ENCODE results near the gene RGPD6.
"Not testable (repeated sequence)": the region's sequence is repeated elsewhere in the genome, so short reads cannot be mapped to it uniquely, and the experiment has no call there.

The RGPD6 gene

GRCh38 chr2:110576763-110577416 lies at the start of gene RGPD6:
Gene RGPD6, minus strand, starts transcription at chr2:110577222. Its CDS starts 198 bp downstream, at chr2:110577024.
- DNase-seq; intact Hi-C loops (cut with DNase I): not testable (repeated sequence)

DNA sequence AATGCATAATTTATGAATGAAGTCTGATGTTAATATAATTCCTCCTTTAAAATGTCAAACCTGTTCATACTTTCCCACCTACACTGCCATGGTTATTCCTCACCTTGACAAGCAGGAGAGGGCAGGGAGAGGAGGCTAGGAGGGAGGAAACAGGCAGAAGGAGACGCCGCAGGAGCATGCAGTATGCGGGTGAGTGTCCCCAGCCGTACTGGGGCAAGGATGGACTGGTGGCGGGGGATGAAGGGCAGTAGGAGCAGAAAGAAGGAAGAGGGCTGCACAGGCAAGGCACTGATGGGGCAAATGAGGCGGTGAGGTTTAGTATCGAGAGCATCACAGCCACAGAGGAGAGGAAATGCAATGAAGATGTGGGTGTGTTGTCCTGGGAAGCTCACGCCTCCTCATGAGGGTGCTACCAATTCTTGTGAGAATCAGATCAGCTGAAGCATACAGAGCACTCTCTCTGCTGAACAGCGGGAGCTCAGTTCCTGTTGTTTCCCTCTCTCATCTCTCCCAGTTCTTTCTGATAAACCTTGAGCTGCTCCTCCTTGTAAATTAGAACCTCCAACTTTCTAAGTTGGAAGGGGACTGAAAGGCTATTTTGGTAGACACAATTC lies 42.4 kb upstream of the RGPD6 start:
- intact Hi-C loops (cut with DNase I): not testable (repeated sequence)
- DNase-seq: peak in 6 of 42 donors; percentile 3 to 35 (median 10)

- intact Hi-C loops (cut with DNase I); DNase-seq: not testable (repeated sequence)
Measured at GRCh38 chr2:110613927-110614326, 36.9 kb upstream of the RGPD6 start.

- intact Hi-C loops (cut with DNase I): not testable (repeated sequence)
- DNase-seq: peak in 9 of 42 donors; percentile 0 to 35 (median 17)
Measured at GRCh38 chr2:110610613-110611250, 33.7 kb upstream of the RGPD6 start.

DNA sequence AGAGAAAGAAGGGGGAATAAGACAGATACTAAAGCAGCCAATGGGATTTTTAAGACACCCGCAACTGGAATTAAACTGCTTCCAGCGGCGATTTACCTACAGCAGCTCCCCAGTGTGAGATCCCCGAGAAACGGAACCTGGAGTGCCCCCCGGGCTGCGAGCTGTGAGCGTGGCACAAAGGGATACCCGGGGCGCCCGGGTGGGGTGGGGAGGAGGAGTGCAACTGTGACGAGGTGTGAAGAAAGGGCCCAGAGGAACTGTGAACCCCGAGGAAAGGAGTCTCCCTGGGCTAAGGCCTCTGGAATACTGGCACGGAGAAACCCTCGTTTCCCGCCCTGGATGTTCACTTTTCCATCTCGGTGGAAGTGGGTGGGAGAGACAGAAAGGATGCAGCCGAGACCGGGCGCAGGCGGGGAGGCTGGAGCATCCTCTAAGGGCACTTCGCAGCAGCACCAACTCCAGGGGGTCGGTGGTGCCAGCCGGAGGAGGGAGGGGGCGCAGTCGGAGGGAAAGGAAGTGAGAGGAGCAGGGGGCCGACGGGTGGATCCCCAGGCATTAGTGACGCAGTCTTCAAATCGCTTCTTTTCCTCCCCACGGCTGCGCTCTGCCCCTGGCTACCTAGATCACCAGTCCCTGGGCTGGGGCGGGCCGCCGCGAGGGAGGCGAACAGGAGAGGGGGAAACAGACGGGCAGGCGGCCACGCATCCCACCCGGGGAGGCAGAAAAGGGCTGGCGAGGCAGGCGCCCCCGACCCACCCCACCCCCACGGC lies 33.0 kb upstream of the RGPD6 start:
- intact Hi-C loops (cut with DNase I): not testable (repeated sequence)
- peak in 7 of 42 donors; percentile 0 to 36 (median 14) for DNase-seq

- DNase-seq; intact Hi-C loops (cut with DNase I): not testable (repeated sequence)
Measured at GRCh38 chr2:110608788-110609502, 31.9 kb upstream of the RGPD6 start.

DNA sequence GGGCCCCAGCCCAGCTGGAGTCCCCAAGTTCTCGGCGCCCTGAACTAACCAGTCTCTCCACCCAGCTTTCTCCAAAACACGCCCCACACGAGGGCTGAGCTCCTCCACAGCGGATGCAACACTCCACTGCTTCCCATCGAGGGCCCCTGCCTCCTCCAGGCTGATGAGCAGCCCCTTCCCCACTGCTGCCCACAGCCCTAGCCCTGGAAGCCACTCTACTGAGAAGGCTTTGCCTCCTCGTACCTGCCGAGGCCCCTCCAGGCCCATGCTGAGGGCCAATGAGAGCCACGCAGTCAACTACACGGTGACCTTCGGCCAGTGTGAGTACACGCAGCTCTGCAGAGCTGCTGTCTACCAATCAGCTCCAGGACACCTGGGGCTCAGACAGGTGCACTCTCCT lies 28.0 kb upstream of the RGPD6 start:
- DNase-seq: peak in 11 of 42 donors; percentile 0 to 40 (median 9)
- intact Hi-C loops (cut with DNase I): not testable (repeated sequence)

- intact Hi-C loops (cut with DNase I); DNase-seq: not testable (repeated sequence)
Measured at GRCh38 chr2:110603917-110604591, 27.0 kb upstream of the RGPD6 start.

DNA sequence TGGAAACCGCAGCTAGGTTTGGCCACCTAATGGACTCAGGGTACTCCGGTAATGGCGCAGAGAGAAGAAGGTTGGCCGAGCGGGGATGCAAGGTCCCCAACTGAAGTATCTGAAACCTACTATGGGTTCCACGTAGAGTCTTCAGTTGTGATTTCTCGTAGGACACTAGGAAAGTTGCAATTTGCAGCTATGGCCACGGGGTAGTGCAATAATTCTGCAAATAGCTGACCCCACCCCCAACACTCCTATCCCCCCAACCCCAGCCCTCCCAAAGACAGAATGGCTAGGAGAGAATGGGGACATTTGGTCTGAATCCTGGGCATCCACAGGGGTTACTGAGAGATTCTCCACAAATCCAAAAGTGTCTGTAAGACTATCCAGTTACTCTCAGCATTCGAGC lies 25.1 kb upstream of the RGPD6 start:
- intact Hi-C loops (cut with DNase I); DNase-seq: not testable (repeated sequence)

- intact Hi-C loops (cut with DNase I); DNase-seq: not testable (repeated sequence)
Measured at GRCh38 chr2:110591973-110592372, 15.0 kb upstream of the RGPD6 start.

DNA sequence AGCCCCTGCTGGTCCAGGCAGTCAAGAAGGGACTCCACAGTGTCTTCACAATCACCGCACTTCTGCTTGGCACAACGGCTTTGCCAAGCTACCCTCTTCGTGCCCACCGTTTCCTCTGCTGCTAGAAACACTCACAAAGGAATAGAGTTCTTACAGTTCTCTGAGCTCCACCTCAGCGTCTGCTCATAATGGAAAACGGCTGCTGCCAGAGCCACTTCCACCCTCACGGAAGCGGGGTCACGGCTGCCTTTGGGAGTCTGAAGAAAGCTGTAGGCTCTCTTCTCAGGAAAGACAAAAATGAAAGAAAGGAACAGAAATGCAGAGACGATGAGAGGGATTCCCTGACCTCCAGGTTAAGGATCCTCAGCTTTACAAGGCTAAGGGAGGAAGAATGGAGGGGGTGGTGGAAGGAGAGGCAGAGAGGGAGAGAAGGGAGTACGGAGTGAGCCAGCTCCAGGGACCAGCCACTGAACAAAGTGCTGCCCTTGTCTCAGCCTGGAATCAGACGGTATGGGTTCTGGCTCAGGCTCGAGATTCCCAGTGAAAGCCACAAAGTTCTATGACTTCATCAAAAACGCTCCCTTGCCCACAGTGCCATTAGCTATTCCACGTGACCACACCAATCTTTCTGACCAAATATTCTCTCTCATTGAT lies 12.8 kb upstream of the RGPD6 start:
- DNase-seq; intact Hi-C loops (cut with DNase I): not testable (repeated sequence)

GRCh38 chr2:110588520-110588919 lies 11.5 kb upstream of the RGPD6 start:
- DNase-seq; intact Hi-C loops (cut with DNase I): not testable (repeated sequence)

DNA sequence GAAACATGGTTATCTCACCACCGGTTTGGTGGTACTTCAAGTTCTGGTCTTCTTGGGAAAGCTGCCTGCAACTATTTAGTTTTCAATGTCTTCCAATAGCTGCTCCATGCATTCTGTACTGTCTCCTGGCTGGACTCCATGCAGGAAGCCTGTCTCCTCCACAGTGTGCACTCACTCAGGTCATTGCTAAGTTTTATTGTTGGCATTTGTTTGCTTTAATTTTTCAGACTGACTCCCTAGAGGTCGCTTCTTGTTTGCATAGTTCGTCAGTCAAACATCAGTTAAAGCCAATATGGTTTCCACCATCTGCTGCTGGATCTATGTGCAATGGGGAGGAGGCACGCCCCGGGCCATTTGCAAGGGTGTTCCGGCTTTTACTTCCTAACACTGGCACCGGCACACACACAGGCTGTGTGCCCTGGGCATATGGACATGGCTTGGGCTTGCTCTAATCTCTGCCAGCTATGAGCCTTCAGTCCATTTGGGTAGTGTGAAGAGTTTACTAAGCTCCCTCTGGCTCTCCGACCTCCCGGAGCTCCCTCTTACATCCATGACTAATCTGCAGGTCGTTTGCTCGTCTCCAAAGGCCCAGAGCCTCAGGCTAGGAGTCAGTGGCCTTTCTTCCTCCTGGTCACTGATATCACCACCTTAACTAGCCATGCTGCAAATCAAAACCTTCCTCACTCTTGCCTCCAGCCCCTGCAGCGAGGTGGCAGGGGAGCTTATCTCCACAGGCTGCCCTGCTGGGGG lies 2.4 kb upstream of the RGPD6 start:
- intact Hi-C loops (cut with DNase I); DNase-seq: not testable (repeated sequence)

DNA sequence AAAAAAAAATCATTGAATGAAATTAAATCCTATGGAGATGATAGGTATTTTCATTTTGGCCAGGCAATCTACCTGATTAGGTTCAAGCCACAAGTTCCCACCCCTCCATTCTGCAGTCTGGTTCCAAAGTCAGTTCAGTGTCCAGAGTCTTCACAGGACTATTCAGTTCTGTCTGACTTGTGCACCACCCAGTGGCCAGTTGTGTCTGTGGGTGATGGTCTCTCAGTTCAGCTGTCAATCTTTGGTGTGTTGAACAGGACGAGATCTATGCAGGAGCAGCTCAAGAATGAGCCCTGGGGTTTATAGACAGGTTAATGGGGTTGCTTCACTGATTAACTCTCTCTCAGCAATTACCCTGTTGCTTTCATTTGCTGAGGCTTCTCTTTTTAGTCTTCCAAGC lies 1.4 kb upstream of the RGPD6 start:
- DNase-seq; intact Hi-C loops (cut with DNase I): not testable (repeated sequence)

- DNase-seq; intact Hi-C loops (cut with DNase I): not testable (repeated sequence)
Measured at GRCh38 chr2:110499755-110500377, 77.2 kb downstream of the RGPD6 start.

DNA sequence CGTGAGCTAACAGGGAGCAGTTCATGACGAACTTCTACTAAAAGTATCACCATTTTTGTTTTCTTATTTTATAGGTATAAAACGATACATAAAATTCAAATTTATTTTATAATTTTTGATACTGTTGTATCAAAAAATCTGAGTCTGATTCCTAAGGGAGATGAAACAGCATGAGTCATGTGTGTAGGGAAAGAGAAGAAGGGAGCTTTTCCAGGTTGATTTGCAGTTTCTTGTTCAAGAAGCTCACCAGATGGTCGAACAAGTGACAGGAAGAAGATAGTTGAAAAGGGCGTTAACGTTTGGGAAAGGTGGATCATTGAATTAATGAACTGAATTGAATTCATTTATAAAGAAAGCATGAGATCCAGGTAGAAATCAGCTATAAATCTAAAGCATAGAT lies 81.0 kb downstream of the RGPD6 start:
- DNase-seq; intact Hi-C loops (cut with DNase I): not testable (repeated sequence)

Measured in head of caudate nucleus (tissue), 42 donors.